Activated CD8-positive, alpha-beta T cell treated with anti-CD3 and anti-CD28 coated beads, Interleukin-2, amount 10 ng/mL, durations not matched to agents 7 days and 5 days (primary cell): ENCODE measurements around the gene CLEC16A. TPM values are rescaled to one million over a fixed set of nuclear protein-coding genes. Genes with fewer than 3 reads are reported as not detected.

Source experiments
- ATAC-seq: fragments of 150-1000 bp; cut with Tn5 transposase; one replicate; pipeline ENCODE4 v1.10.0; 2021; ENCODE audit warnings: moderate library complexity
- CTCF ChIA-PET: fragments of 350-600 bp; sonication (Branson Sonifier 250); formaldehyde crosslinking; loops from one replicate; lab custom pipeline; 2021; ENCODE audit warnings: antibody characterized with exemption; lab: Charles Lee
- POLR2A ChIA-PET: fragments of 350-600 bp; sonication (Branson Sonifier 250); formaldehyde crosslinking; loops from one replicate; lab custom pipeline; 2021; ENCODE audit warnings: antibody characterized with exemption; lab: Charles Lee
- DNase-seq: peaks from one replicate; pipeline ENCODE4 v3.0.0-alpha.2; 2020
- H3K27ac Mint-ChIP-seq: one replicate; pipeline ENCODE4 v1.8.0; 2021; ENCODE audit warnings: mild to moderate bottlenecking, mixed read lengths
- H3K27me3 Mint-ChIP-seq: one replicate; pipeline ENCODE4 v1.8.0; 2021; ENCODE audit warnings: low read depth, mixed read lengths
- H3K36me3 Mint-ChIP-seq: one replicate; pipeline ENCODE4 v1.8.0; 2021; ENCODE audit warnings: low read depth, mixed read lengths
- H3K4me1 Mint-ChIP-seq: one replicate; pipeline ENCODE4 v1.8.0; 2021; ENCODE audit warnings: low read depth, mixed read lengths
- H3K4me3 Mint-ChIP-seq: one replicate; pipeline ENCODE4 v1.8.0; 2021; ENCODE audit warnings: mild to moderate bottlenecking, mixed read lengths
- H3K9me3 Mint-ChIP-seq: one replicate; pipeline ENCODE4 v1.8.0; 2022; ENCODE audit warnings: mixed read lengths; ENCODE audit not compliant: insufficient read depth
- total RNA-seq, 2 experiments: library from RNA; stranded (reverse); gene quantifications; one replicate each; pipeline ENCODE4 v1.2.3, GENCODE V29; 2021

The CLEC16A gene
- total RNA-seq, 2 experiments from 2014 or later, result 32.8 to 38.5 TPM

GRCh38 chr16:10943064-10943353 is 1.4 kb upstream of the CLEC16A start:
- ATAC-seq, result no peak
- Mint-ChIP-seq H3K4me3 (peak overlapping the region; percentile 68), H3K9me3 (no peaks in the 10 kb centered on the region), H3K4me1 (peaks cover 71% of the 10 kb centered on the region), H3K27ac (no peak overlapping the region), H3K36me3 (peaks cover 23% of the 10 kb centered on the region), H3K27me3 (no peaks in the 10 kb centered on the region)
- DNase-seq, result no peak
- CTCF ChIA-PET, result no interaction called here
- POLR2A ChIA-PET, result no interaction called here

GRCh38 chr16:10945065-10945787 is 862 bp downstream of the CLEC16A start:
- peaks cover 67% of the 10 kb centered on the region for H3K4me1 Mint-ChIP-seq
- ChIA-PET POLR2A (interaction anchor here (1.2 to 2.0 kb wide), 2 partner anchors 10 to 279 kb away, joined by 4 to 5 read pairs; no protein-coding TSS in a partner anchor), CTCF (interaction anchor here (1.2 to 1.6 kb wide), 4 partner anchors 9 to 199 kb away, joined by 3 to 13 read pairs (median 6); no protein-coding TSS in a partner anchor)
- DNase-seq (no peak), ATAC-seq (no peak)
- H3K9me3 Mint-ChIP-seq, result no peaks in the 10 kb centered on the region
- H3K27ac Mint-ChIP-seq, result peak overlapping the region; percentile 66
- H3K27me3 Mint-ChIP-seq, result no peaks in the 10 kb centered on the region
- peaks cover 5% of the 10 kb centered on the region for H3K36me3 Mint-ChIP-seq
- peak overlapping the region; percentile 79 for H3K4me3 Mint-ChIP-seq

- no peaks in the 10 kb centered on the region for H3K27me3 Mint-ChIP-seq
- H3K36me3 Mint-ChIP-seq, result no peaks in the 10 kb centered on the region
- ATAC-seq (no peak), DNase-seq (no peak)
- CTCF ChIA-PET, result interaction anchor here (0.9 kb wide), 1 partner anchor 18 kb away, joined by 3 read pairs; no protein-coding TSS in a partner anchor
- peak overlapping the region; percentile 79 for H3K4me3 Mint-ChIP-seq
- H3K27ac Mint-ChIP-seq, result no peak overlapping the region
- peaks cover 62% of the 10 kb centered on the region for H3K4me1 Mint-ChIP-seq
- H3K9me3 Mint-ChIP-seq, result no peaks in the 10 kb centered on the region
- POLR2A ChIA-PET, result no interaction called here
Observed at GRCh38 chr16:10946308-10946707, 1.9 kb downstream of the CLEC16A start.

GRCh38 chr16:10947211-10947787 is 2.9 kb downstream of the CLEC16A start:
- POLR2A ChIA-PET, result no interaction called here

GRCh38 chr16:10949424-10949970 is 5.1 kb downstream of the CLEC16A start:
- DNase-seq (peak; percentile 80), ATAC-seq (peak; percentile 76)
- no peaks in the 10 kb centered on the region for H3K36me3 Mint-ChIP-seq
- peak overlapping the region; percentile 0 for H3K4me3 Mint-ChIP-seq
- H3K27me3 Mint-ChIP-seq, result no peaks in the 10 kb centered on the region
- H3K9me3 Mint-ChIP-seq, result no peaks in the 10 kb centered on the region
- peak overlapping the region; percentile 28 for H3K27ac Mint-ChIP-seq
- H3K4me1 Mint-ChIP-seq, result peaks cover 61% of the 10 kb centered on the region
- POLR2A ChIA-PET, result interaction anchor here (1.2 to 2.5 kb wide), 2 partner anchors 10 to 306 kb away, joined by 3 to 9 read pairs; partner anchors contain the start of gene SOCS1
- CTCF ChIA-PET, result interaction anchor here (0.6 to 8.3 kb wide), 16 partner anchors 9 to 849 kb away, joined by 3 to 124 read pairs (median 5); partner anchors contain the start of gene SOCS1

More at GRCh38 chr16:10947211-10947787, 2.9 kb downstream of the CLEC16A start:
- CTCF ChIA-PET, result interaction anchor here (0.9 to 8.3 kb wide), 4 partner anchors 11 to 409 kb away, joined by 3 to 124 read pairs (median 6); no protein-coding TSS in a partner anchor
- ATAC-seq (no peak), DNase-seq (no peak)
- H3K27ac Mint-ChIP-seq, result no peak overlapping the region
- H3K9me3 Mint-ChIP-seq, result no peaks in the 10 kb centered on the region
- H3K36me3 Mint-ChIP-seq, result no peaks in the 10 kb centered on the region
- no peaks in the 10 kb centered on the region for H3K27me3 Mint-ChIP-seq
- peaks cover 62% of the 10 kb centered on the region for H3K4me1 Mint-ChIP-seq
- H3K4me3 Mint-ChIP-seq, result no peak overlapping the region

- ATAC-seq (no peak), DNase-seq (no peak)
- Mint-ChIP-seq H3K4me3 (no peak overlapping the region), H3K4me1 (peaks cover 64% of the 10 kb centered on the region), H3K27me3 (no peaks in the 10 kb centered on the region), H3K27ac (no peak overlapping the region), H3K36me3 (no peaks in the 10 kb centered on the region), H3K9me3 (no peaks in the 10 kb centered on the region)
- CTCF ChIA-PET, result interaction anchor here (1.1 to 8.3 kb wide), 8 partner anchors 10 to 582 kb away, joined by 3 to 124 read pairs (median 6); partner anchors contain the start of gene SOCS1
- POLR2A ChIA-PET, result interaction anchor here (1.0 to 2.5 kb wide), 2 partner anchors 298 to 305 kb away, joined by 3 to 9 read pairs; partner anchors contain the start of gene SOCS1
Observed at GRCh38 chr16:10950393-10950792, 6.0 kb downstream of the CLEC16A start.

GRCh38 chr16:10951026-10951425 is 6.7 kb downstream of the CLEC16A start:
- H3K4me1 Mint-ChIP-seq, result peaks cover 64% of the 10 kb centered on the region

GRCh38 chr16:10954903-10955302 is 10.5 kb downstream of the CLEC16A start:
- H3K4me3 Mint-ChIP-seq, result peak overlapping the region; percentile 20
- H3K4me1 Mint-ChIP-seq, result peaks cover 63% of the 10 kb centered on the region
- peaks cover 9% of the 10 kb centered on the region for H3K36me3 Mint-ChIP-seq
- POLR2A ChIA-PET, result interaction anchor here (1.0 to 1.9 kb wide), 2 partner anchors 10 to 301 kb away, joined by 5 to 9 read pairs; partner anchors contain the start of genes CLEC16A and SOCS1
- H3K9me3 Mint-ChIP-seq, result no peaks in the 10 kb centered on the region
- peak overlapping the region; percentile 66 for H3K27ac Mint-ChIP-seq
- DNase-seq, result no peak
- no peak for ATAC-seq
- CTCF ChIA-PET, result interaction anchor here (0.7 to 8.3 kb wide), 22 partner anchors 9 to 580 kb away, joined by 3 to 124 read pairs (median 6); partner anchors contain the start of genes CLEC16A, DEXI and SOCS1
- H3K27me3 Mint-ChIP-seq, result no peaks in the 10 kb centered on the region

More at GRCh38 chr16:10951026-10951425, 6.7 kb downstream of the CLEC16A start:
- ChIA-PET CTCF (interaction anchor here (1.0 to 8.3 kb wide), 9 partner anchors 9 to 581 kb away, joined by 3 to 124 read pairs (median 5); partner anchors contain the start of gene SOCS1), POLR2A (interaction anchor here (1.0 kb wide), 1 partner anchor 297 kb away, joined by 3 read pairs; no protein-coding TSS in a partner anchor)
- Mint-ChIP-seq H3K27ac (no peak overlapping the region), H3K4me3 (no peak overlapping the region), H3K9me3 (no peaks in the 10 kb centered on the region), H3K36me3 (no peaks in the 10 kb centered on the region), H3K27me3 (no peaks in the 10 kb centered on the region)
- ATAC-seq, result no peak
- no peak for DNase-seq

- peak; percentile 25 for ATAC-seq
- Mint-ChIP-seq H3K4me1 (peaks cover 65% of the 10 kb centered on the region), H3K4me3 (no peak overlapping the region), H3K27me3 (no peaks in the 10 kb centered on the region), H3K27ac (peak overlapping the region; percentile 37), H3K36me3 (peaks cover 25% of the 10 kb centered on the region), H3K9me3 (no peaks in the 10 kb centered on the region)
- ChIA-PET POLR2A (interaction anchor here (1.4 kb wide), 1 partner anchor 840 kb away, joined by 4 read pairs; the partner anchor contains the start of gene ZC3H7A), CTCF (interaction anchor here (1.1 to 2.5 kb wide), 8 partner anchors 9 to 574 kb away, joined by 3 to 8 read pairs (median 4); no protein-coding TSS in a partner anchor)
- DNase-seq, result no peak
Observed at GRCh38 chr16:10957771-10958482, 13.6 kb downstream of the CLEC16A start.

- Mint-ChIP-seq H3K36me3 (peaks cover 37% of the 10 kb centered on the region), H3K4me1 (peaks cover 67% of the 10 kb centered on the region), H3K9me3 (no peaks in the 10 kb centered on the region), H3K27me3 (no peaks in the 10 kb centered on the region), H3K4me3 (no peak overlapping the region), H3K27ac (no peak overlapping the region)
- ChIA-PET CTCF (interaction anchor here (0.6 to 2.5 kb wide), 6 partner anchors 8 to 758 kb away, joined by 3 to 8 read pairs (median 4); no protein-coding TSS in a partner anchor), POLR2A (interaction anchor here (1.2 kb wide), 1 partner anchor 10 kb away, joined by 3 read pairs; no protein-coding TSS in a partner anchor)
- ATAC-seq (no peak), DNase-seq (no peak)
Observed at GRCh38 chr16:10959161-10959560, 14.8 kb downstream of the CLEC16A start.
